Fibroblast of mammary gland (primary cell): ENCODE measurements around the gene MRGPRG.

ENCODE experiments used
- DNase-seq: peaks from one replicate; pipeline ENCODE4 v3.0.0-alpha.2; 2010; ENCODE audit warnings: low read depth
- H3K4me3 ChIP-seq: 2 replicates; pipeline ENCODE4 v1.5.1; 2011; ENCODE audit warnings: low read depth, mild to moderate bottlenecking, low read length, moderate library complexity; ENCODE audit not compliant: control insufficient read depth
- TF ChIP-seq, protein P1 (sequence below): conservative IDR thresholded peaks from 2 replicates; pipeline ENCODE4 v1.5.1; 2011; ENCODE audit warnings: low read depth, low read length, inconsistent platforms; ENCODE audit not compliant: control insufficient read depth, insufficient read depth

The MRGPRG gene

DNA sequence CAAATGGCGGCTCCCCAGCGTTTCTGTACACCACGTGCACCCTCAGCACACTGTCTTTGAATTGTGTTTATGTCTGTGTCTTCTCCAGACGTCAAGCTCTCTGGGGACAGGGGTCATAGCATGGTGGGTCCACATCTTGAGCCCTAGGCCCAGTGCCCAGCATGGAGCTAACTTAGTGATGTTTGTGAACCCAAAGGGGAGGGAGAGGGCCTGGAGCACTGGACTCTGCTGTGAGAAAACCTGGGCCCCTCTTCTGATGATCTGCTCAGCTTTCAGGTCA is 4.3 kb downstream of the MRGPRG start:
- no peak for DNase-seq
- TF ChIP-seq, protein P1, sequence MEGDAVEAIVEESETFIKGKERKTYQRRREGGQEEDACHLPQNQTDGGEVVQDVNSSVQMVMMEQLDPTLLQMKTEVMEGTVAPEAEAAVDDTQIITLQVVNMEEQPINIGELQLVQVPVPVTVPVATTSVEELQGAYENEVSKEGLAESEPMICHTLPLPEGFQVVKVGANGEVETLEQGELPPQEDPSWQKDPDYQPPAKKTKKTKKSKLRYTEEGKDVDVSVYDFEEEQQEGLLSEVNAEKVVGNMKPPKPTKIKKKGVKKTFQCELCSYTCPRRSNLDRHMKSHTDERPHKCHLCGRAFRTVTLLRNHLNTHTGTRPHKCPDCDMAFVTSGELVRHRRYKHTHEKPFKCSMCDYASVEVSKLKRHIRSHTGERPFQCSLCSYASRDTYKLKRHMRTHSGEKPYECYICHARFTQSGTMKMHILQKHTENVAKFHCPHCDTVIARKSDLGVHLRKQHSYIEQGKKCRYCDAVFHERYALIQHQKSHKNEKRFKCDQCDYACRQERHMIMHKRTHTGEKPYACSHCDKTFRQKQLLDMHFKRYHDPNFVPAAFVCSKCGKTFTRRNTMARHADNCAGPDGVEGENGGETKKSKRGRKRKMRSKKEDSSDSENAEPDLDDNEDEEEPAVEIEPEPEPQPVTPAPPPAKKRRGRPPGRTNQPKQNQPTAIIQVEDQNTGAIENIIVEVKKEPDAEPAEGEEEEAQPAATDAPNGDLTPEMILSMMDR = no peak
- no peak overlapping the region for H3K4me3 ChIP-seq

DNA sequence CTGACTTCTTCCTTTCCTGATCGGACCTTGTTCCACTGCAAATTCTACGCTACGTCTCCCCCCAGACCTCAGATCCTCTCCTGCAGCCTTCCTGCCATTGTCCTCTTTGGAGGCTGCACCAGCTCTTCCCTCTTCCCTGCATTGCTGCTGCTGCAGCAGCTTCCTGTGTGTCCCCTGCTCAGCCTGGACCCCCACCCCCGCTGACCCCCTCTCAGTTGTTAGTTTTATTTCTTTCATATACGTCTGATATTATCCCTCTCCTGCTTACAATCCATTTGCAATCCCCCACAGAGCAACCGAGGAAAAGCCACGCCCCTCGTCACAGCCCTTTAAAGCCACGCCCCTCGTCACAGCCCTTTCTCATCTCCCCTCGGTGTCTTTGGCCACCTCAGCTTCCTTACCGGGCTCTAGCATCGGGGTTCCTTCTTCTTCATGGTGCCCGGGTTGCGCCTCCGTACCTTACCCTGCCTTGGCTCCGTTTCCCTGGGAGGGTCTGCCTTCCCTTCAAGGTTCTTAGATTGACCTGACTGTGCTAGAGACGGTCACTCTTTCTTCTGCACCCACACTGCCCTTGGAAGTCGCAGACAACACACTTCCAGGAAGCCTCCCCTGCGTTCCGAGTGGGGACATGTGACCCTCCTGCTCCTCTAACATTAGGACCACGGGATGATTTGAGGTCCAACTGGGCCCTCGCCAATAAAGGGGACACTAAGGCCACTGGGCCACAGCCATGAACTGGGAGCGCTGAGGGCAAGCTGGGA is 4.8 kb downstream of the MRGPRG start:
- DNase-seq = no peak
- no peak overlapping the region for H3K4me3 ChIP-seq
- TF ChIP-seq, protein P1 = no peak

DNA sequence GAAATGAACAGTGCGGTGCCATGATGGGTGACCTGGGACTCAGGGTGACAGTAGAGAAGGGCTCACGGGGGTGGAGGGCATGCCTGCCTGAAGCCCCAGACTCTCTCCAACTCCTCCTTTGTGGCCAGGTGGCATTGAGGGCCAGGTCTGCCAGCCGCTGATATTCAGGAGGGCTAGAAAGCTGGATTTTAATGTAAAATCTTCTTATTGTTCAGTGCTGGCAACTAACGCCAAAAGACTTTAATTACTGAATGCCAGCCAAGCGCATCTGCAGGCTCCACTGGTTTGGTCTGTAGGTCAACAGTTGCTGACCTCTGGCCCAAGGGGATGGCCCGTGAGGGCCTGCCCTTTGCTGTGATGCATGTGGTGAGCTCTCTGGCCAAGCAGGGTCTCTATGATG is 10.3 kb downstream of the MRGPRG start:
- TF ChIP-seq, protein P1 = no peak
- no peak overlapping the region for H3K4me3 ChIP-seq
- DNase-seq = no peak

DNA sequence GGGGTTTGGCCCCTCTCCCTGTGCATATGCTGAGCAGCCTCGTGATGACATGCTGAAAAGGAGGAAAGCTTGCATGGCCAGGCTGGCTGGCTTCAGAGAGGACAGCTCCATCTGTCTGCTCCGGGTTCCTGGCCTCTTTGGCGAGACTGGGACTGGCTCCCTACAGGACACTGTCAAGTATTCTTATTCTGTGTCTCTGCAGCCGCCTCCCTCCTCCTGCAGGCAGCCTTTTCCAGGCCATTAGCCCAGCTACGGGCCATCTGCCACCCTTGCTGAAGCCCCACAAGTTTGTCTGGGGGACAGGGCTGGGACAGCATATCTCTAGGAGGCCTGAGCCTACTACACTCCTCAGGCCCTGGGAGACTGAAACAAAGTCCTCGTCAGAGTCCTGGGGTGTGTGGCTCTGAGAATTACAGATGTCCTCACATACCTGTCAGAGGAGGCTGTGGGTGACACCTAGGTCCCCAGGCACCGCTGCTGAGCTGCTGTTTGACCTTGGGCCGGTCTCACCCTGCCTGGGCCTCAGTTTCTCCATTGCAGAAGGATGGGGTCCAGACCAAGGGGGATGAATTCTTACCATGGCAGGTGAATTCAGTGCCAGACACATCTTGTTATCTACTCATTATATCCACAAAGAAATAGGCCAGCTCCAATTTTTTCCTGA is 11.0 kb downstream of the MRGPRG start:
- H3K4me3 ChIP-seq = no peak overlapping the region
- TF ChIP-seq, protein P1 = no peak
- DNase-seq = no peak

DNA sequence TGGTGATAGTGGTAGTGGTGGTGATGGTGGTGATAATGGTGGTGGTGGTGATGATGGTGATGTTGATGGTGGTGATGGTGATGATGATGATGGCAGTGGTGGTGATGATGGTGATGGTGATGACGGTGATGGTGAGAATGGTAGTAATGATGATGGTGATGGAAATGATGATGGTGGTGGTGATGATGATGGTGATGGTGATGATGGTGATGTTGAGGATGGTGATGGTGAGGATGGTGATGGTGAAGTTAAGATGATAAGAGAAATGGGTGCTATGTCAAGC is 11.8 kb downstream of the MRGPRG start:
- no peak for DNase-seq
- TF ChIP-seq, protein P1 = no peak
- no peak overlapping the region for H3K4me3 ChIP-seq

GRCh38 chr11:3206156-3206921 is 12.3 kb downstream of the MRGPRG start:
- H3K4me3 ChIP-seq = no peak overlapping the region
- TF ChIP-seq, protein P1 = no peak
- no peak for DNase-seq
